Stimulated activated CD4-positive, alpha-beta T cell treated with anti-CD3 and anti-CD28 coated beads, Interleukin-12 subunit alpha, Interleukin-12 subunit beta, amount 100 ng/mL, for 48 hours (primary cell): ENCODE results near the gene CAMK1.

Experiments
- DNase-seq, 3 donors: peaks; one replicate each; pipeline ENCODE4 v3.0.0-alpha.2; 2020; ENCODE audit warnings: low read depth in 2 of 3, low spot score in 1 of 3

The CAMK1 gene

DNA sequence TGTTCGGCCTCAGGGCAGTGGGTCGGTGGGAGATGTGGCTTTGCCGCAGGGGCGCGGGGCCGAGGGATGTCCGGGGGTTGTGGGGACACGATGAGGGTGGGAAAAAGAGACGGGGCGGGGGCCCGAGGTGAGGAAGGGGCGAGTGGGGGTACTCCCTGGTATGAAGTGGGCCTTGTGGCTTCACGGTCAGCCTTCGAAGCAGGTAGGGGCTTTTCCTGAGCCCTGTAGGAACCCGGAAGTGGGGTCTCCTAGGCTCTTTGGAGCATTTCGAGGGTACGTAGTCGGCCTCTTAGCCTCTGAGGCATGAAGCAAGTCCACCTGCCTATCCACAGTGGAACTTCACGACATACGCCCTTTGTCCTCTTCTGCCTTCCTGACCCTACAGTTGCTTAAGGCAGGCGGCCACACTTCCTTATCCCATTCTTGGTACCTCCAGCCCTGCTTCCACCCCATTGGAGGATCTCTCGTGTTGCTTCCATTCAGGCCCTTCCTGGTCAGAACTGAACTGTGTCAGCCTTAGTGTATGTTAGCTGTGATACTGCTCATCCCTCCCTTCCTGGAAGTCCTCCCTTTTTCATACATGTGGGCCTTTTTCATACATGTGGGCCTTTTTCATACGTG lies 23.5 kb upstream of the CAMK1 start:
- no peak for DNase-seq

DNA sequence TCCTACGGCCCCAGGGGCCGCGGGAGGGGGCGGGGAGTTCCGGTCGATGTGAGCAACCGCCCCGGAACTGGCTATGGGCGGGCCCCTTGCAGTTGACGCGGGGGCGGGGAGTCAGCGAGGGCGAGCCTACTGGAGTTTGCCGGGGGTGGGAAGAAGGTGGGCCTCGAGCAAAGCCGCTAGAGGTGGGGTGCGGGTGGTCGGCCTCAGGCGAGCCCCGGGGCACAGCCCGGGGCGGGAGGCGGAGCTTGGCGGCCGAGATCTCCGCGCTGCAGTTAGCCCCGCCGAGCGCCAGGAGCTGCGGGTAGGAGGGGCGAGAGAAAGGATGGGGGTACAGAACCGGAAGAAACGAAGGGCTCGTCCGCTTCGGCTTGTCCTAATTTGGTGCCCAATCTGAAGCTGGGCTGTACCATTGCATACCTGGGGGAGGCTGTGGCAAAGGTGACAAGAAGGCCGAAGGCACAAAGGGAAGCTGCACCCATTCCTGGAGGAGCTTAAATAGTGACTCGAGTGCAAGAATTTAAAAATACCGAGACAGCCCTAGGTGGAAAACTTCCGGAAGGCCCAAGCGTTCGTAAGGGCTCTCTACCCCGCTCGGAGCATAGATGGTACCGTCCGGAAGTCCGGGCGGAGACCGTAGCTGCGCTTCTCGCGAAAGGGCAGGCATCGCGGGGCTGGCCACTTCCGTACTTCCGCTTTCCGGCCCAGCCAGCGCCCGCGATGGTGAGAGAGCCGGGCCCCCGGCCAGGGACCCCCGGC lies 22.8 kb upstream of the CAMK1 start, which contains the start of the genes ARPC4 and TADA3:
Gene ARPC4, plus strand, starts transcription at position 678 of the 756 bp plus-strand sequence. Its CDS starts 40 bp downstream, at position 718.
Gene TADA3, minus strand, starts transcription at position 69 of the 756 bp plus-strand sequence. CDS start 1,007 bp downstream, outside the sequence.
- peak; percentile 79 to 87 (median 83) for DNase-seq

DNA sequence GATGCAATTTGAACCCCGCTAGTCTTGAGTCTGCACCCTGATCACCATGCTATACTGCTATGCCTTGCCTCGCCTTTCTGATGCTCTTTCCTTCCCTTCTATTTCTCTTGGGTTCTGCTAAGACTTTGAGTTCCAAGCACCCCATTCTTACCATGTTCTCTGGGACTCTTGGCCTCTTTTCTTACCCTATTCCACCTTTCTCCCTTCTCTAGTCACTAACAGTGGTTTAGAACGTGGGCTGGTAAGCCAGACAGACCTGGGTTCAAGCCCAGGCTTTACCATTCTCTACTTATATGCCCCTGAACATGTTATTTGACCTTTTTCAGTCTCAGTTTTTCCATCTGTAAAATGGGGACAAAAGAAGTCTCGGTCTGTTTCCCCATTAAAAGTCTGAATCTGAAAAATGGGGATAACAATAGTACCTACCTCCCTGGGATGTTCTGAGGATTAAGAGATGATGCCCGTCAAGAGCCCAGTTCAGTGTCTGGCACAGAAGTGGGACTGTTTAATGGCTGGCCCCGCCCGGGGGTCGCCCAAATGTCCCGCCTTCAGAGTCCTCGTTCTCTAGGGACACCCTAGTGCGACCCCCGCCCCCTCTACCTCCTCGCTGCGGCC lies 22.1 kb upstream of the CAMK1 start:
- no peak for DNase-seq

DNA sequence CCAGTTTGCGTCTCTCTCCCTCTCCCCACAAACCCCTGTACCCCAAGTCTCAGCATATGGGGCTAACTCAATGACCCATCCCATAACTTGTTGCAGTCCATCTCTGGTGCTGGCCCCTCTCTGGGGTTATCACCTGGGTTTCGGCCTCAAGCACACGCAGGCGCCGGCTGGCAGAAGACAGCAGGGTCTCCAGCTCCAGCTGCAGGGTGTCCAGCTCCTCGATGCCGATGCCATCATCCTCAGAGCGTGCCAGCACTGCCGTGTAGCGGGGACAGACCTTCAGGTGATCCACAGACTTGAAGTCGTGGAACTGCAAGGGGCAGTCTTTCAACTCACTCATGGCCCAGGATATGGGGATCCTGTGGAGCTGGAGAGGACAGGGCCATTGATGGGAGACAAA lies 21.4 kb upstream of the CAMK1 start:
- DNase-seq: no peak

DNA sequence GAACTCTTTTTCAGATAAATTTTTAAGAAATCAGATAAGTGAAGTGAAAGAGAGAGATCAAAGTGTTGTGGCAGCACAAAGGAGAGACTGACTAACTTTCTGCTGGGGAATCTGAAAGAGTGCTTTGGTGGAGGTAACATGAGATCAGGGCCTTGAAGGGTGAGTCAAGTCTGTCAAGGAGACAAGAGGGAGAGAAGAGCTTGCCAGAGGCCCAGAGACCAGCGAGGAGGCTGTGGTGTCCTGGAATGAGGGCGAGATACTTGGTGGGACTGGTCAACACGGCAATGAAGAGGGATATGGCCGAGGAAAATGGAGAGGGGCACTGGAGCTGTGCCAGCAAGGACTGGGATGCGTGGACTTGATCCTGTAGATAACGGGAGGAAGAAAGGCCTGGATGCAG lies 18.0 kb upstream of the CAMK1 start:
- peak in 1 of 3 donors; percentile 15 for DNase-seq

DNA sequence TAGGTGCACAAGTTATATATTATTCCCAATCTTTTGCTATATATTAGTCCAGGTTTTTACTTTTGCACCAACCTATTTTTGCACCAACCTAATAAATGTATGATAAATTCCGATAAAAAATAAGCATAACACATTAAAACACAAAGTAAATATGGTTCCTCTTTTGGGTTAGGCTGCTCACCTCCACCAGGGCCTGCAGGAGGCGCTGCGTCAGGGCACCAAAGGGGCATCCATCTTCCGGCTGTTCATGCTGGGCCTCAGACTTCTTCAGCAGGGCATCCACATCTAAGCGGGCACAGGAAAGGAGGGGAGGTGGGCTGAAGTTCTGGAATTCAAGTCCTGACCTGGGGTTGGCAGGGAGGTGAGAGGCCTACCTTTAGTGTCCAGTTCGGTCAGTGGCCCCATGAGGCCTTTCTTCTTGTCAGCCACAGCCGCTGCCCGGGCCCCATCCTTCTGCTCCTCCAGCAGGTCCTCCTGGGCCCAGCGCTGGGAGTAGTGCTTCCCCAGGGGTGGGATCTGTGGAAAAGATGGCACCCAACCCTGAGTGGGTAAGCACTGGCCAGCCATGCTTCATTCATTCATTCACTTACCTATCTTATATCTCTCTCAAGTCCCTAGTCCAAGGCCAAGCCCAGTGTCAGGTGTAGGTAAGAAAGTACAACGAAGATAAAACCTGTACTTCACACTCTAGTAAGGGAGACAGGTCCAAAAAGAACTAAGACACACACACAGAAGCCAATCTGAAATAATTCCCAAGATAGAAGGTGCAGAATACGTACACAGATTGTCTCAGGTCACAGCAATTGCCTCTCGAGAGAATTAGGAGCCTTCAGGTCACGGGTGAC lies 17.3 kb upstream of the CAMK1 start:
- DNase-seq: no peak

DNA sequence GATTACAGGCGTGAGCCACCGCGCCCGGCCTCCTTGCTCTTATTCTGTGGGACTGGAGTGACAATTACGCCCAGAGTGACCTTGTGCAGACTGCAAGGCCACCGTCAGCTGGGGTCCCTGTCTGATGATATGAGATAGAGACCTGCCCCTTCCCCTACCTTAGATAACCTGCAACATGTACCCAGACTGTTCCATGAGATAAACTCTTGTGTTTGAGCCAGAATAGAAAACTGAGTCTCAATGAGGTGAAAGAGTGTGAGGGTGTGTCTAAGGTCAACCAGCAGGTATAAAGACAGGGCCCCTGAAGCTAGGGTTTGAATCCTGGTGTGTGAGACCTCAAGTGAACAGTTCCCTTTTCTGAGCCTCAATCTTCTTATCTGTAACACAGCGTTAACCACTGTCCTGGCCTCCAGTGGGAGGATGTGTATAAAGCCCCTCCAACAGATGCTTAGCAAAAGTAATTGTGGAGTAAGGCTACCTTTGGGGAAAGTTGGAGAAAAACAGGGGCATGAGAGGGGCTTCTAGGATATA lies 16.5 kb upstream of the CAMK1 start:
- DNase-seq: no peak

DNA sequence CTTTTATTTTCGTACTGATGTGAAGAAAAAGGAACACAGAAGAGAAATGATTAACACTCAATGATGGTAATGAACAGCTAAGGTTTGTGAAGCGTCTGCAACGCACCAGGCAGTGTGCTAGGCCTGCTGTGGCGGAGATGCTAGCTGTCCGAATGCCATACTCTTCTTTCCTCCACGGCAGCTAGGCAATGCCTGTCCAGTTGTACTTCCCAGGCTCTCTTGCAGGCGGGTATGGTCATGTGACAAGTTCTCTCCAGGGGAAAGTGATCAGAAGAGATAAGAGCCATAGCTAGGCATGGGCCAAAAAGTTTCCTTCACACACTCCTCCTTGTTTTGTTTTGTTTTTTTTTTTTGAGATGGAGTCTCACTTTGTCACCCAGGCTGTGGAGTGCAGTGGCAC lies 15.9 kb upstream of the CAMK1 start:
- no peak for DNase-seq

DNA sequence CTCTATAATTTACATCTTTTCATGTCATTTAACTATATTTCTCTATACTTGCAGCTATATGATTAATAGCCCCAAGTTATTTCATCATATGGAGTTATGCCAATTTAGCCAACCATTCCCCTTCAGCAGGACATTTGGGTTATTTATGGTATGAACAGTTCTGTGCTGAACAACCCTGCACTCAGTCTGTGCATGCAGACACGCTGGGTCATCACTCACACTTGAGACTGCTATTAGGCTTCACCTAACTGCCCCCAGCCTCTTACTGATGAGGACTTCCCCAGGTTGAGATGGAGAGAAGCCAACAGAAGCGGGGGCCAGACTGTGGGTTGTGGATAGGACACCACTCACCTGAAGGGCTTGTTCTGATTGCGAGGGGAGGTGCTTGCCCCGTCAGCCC lies 15.2 kb upstream of the CAMK1 start:
- DNase-seq: no peak

DNA sequence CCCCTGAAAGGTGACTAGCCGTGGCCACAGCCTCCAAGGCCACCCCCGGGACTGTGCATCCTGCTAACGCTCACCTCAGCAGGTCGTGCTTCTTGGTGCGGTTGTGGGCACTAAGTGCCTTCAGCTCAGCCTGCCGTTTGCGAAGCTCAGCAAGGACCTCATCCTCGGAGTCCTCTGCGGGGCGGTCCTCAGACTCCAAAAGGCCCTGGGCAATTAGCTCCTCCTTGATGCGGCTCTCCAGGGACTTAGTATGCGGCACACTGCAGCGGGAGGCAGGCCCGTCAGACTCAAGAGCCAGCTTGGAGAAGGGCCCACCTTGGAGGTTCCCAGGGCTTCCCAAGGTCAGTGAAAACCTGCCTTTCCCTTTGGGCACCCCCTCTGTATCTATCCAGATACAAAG lies 14.2 kb upstream of the CAMK1 start:
- DNase-seq: no peak

DNA sequence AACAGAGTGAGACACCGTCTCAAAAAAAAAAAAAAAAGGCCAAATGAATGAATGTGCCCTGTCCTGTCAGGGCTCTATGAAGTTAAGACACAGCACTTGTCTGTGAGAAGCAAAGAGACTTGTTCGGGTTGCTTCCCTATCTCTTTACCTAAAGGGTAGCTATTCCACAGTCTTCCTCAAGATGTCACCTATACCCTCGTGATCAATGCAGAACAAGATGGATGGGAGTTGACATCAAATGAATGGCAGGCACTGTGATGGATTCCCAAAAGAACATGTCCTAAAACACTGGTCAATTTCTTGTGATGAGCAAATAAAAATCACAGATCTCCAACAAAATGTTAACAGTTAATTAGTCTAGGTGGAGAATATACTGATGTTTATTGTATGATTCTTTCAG lies 13.0 kb upstream of the CAMK1 start:
- DNase-seq: no peak

DNA sequence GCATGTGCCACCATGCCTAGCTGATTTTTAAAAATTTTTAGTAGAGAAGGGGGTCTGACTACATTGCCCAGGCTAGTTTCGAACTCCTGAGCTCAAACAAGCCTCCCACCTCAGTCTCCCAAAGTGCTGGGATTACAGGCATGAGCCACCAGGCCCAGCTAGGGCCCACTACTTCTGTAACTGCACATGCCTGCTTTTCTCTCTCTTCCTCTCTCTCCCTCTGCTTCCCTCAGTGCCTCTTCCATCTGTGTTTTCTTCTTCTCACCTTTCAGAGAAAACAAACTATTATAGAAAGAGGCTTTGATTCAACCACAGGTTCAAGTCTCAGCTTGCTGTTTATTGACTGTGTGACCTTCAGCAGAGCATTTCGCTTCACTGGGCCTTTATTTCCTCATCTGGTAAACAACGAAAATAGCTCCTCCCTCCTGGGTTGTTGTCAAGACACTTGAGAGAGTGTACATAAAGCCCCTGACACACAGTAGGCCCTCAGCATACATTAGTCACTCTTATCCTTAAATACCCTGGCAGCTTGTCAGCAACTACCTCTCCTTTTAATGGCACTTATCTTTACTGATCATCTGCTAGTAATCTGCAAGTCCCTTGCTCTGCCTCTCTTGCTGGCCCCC lies 12.3 kb upstream of the CAMK1 start:
- no peak for DNase-seq

DNA sequence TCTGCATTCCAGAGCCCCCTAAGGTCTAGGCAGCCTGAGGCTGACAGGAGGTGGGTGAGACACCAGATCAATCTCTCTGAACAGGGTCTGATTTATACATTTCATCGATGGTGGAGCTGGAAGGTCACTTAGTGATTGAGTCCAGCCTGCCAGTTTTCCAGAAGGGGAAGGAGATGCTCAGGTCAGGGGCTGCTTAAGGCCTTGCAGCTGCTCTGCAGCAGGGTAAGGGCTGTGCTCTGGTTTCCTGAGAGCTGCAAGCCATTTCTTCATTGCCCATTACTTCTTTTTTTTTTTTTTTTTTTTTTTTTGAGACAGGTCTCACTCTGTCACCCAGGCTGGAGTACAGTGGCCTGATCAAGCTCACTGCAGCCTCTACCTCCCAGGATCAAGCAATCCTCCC lies 11.8 kb upstream of the CAMK1 start:
- no peak for DNase-seq

DNA sequence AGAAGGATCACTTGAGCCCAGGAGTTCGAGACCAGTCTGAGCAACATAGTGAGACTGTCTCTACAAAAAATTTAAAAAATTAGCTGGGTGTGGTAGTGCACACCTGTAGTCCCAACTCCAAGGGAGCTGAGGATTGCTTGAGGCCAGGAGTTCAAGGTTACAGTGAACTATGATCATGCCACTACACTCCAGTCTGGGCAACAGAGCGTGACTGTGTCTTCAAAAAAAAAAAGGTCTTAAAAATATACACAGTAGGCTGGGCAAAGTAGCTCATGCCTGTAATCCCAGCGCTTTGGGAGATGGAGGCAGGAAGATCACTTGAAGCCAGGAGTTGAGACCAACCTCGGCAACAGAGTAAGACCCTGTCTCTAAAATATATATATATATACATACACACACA lies 11.2 kb upstream of the CAMK1 start:
- DNase-seq: no peak

DNA sequence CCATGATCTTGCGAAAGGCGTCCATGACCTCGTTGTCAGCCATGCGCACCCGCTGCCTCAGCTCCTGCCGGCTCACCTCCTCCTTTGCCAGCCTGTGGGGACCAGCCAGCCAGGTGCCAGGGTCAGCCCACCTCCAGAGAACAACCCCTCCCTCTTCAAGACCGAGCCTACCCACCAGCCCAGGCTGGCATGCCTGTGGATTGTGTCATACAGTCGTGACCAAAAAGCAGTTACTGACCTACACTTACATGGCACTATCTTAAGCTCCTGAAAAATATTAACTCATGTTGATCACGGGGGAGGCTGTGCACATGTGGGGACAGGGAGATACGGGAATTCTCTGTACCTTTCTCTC lies 10.7 kb upstream of the CAMK1 start:
- DNase-seq: no peak

DNA sequence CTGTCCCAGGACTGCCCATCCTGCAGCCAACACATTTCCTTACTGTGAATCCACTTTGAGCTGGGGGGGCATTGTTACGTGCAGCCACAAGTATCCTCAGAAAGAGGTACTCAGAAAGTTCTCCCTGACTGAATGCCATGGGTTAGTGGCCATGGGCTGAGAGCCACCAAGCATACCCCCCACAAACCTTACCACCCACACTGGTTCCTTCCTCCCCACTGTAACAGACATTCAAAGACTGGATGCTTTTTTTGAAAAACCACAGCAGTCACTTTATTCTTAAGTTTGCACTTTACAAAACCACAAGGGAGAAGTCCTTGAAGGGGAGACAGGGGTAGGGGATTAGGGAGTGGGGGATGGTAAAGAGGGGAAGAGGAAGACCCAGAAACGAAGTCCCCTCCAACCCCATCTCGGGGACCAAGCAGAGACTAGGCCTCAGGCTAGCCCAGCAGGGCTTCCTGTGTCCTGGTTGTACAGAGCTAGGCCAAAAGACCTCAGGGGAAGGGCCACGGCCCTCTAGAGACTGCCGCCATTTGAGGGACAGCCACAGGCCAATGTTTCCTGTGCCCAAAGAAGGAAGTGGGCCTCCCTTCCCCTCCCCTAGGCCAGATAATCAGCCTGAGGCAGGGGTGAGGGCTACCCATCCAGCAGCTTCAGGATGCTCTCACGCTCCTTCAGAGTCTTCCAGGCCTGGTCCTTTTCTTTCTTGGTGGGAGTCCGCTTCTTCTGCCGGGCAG lies 10.1 kb upstream of the CAMK1 start:
- DNase-seq: no peak

DNA sequence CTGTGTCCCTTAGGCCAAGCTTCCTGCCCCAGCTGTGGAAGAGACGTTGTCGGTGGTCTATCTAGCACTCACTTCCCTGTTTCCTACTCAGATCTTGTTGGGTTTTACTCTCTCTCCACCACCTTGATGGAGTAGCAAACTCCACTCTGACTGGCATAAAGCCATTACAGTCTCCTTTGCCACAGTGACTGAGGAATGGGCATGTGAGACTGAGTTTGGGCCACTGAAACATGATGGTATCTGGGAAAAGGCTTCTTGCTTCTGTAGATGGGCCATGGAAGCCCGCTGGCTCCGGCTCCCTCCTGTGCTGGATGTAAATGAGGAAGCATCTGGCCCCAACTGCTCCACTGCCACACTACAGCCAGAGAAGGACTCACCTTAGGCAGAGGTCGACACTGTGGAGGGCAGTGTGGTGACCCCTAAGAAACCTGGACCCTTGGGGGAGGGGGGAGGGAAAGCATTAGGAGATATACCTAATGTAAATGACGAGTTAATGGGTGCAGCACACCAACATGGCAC lies 9.4 kb upstream of the CAMK1 start:
- no peak for DNase-seq

DNA sequence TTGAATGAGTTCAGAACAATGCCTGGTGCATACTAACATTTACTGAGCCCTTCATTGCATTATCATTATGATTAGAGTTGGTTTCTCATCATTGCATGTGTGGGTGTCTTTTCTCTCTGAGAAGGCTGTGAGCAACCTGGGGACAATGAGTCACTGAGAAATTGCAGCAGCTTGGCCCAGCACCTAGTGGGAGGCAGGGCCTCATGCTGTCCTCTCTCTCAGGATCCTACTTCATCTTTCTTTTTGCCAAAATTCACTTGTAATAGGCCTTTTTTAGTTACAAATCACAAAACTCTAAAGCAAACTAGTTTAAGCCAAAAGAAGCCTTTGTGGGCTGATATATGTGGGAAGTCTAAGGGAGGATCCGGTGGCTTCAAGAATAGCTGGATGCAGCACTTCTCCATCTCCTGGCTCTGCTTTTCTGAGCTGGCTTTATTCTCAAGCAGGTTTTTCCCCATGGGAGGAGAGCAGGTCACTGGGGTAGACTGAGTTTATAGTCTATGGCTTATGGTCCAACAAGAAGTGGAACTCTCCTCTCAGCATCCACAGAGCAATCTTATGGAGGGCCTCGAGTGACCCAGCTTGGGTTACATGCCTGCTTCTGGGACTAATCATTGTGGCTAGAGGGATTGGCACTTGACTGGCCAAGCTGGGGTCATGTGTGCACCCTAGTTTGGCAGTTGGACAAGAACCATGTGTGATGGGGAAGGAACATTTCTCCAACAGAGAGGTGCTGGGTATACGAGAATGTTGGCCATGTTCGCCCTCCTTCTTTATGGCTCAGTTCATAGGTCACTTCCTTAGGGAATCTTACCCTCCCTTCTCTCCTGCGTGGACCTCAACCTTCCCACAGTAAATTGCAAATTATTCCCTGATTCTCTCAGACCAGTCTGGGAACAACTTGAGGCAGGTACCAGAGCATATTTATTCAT lies 8.7 kb upstream of the CAMK1 start:
- peak; percentile 59 to 66 (median 62) for DNase-seq

DNA sequence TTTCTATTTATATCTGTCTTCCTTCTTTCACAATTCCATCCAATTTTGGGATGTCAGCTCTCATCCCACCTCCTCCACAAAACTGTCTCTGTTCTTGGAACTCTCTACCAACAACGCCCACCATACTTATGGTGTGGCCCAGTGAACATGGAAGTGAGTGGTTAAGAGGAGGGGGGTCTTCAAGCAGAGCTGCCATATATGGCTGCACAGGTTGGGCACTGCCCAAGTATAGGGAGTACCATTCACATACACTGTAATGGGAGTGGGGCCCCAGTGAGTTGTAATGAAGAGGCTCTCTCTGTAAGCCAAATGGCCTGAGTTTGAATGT lies 7.9 kb upstream of the CAMK1 start:
- DNase-seq: no peak
